K562 (cell line): ENCODE measurements around the gene RSPH6A. TPM values are rescaled to one million over a fixed set of nuclear protein-coding genes. Genes with fewer than 3 reads are reported as not detected.

Experiments
- BCOR ChIP-seq: fragments of 450-650 bp; IDR thresholded peaks from 2 replicates; pipeline ENCODE4 v1.6.1; 2016
- BRD4 ChIP-seq: fragments of 200-600 bp; sonication (generic); IDR thresholded peaks from 2 replicates; pipeline ENCODE4 v1.6.1; 2017; ENCODE audit warnings: inconsistent platforms
- GTF2E2 ChIP-seq: fragments of 200-800 bp; sonication (Bioruptor generic); IDR thresholded peaks from 2 replicates; pipeline ENCODE4 v1.6.1; 2016; ENCODE audit warnings: missing genetic modification characterization, missing compliant biosample characterization
- HNRNPH1 ChIP-seq: fragments of 200-400 bp; formaldehyde crosslinking; optimal IDR thresholded peaks from 2 replicates; pipeline ENCODE3; 2017; ENCODE audit warnings: low read depth, mild to moderate bottlenecking, low read length, moderate library complexity
- ILF3 ChIP-seq: fragments of 450-650 bp; IDR thresholded peaks from 2 replicates; pipeline ENCODE4 v1.6.1; 2018; ENCODE audit warnings: antibody characterized with exemption, mild to moderate bottlenecking, moderate library complexity, borderline replicate concordance
- NONO ChIP-seq, 2 experiments: fragments of 200-400 bp in 1 of 2; fragments of 450-650 bp in 1 of 2; formaldehyde crosslinking in 1 of 2; IDR thresholded peaks; 2 replicates each; pipeline ENCODE4 v1.6.1; 2017; ENCODE audit warnings: low read depth in 2 of 2, mild to moderate bottlenecking in 2 of 2, moderate library complexity in 2 of 2, low read length in 1 of 2
- RAD51 ChIP-seq: fragments of 450-650 bp; IDR thresholded peaks from 2 replicates; pipeline ENCODE4 v1.7.1; 2016; ENCODE audit warnings: low read depth, mild to moderate bottlenecking, borderline replicate concordance
- RBM34 ChIP-seq: fragments of 200-400 bp; formaldehyde crosslinking; IDR thresholded peaks from 2 replicates; pipeline ENCODE4 v1.6.1; 2018; ENCODE audit warnings: low read length, borderline replicate concordance; ENCODE audit not compliant: insufficient read depth
- SP1 ChIP-seq: sonication (generic); formaldehyde crosslinking; IDR thresholded peaks from 2 replicates; pipeline ENCODE4 v1.8.1; 2022; ENCODE audit warnings: mild to moderate bottlenecking, missing genetic modification reagents
- TSC22D4 ChIP-seq: fragments of 450-650 bp; IDR thresholded peaks from 2 replicates; pipeline ENCODE4 v1.6.1; 2016; ENCODE audit warnings: missing genetic modification characterization, missing biosample characterization, control low read depth
- ZBTB40 ChIP-seq, 2 experiments: fragments of 450-650 bp in 1 of 2; sonication (generic) in 1 of 2; formaldehyde crosslinking in 1 of 2; IDR thresholded peaks; 2 replicates each; pipeline versions ENCODE4 v1.7.1 to v1.9.0; 2016 to 2022; ENCODE audit warnings: inconsistent platforms in 1 of 2, mild to moderate bottlenecking in 1 of 2, missing genetic modification reagents in 1 of 2
- ZNF174 ChIP-seq: fragments of 250-450 bp; sonication (Bioruptor Pico); IDR thresholded peaks from 2 replicates; pipeline ENCODE4 v1.4.0; 2020; ENCODE audit warnings: mild to moderate bottlenecking
- ZNF274 ChIP-seq: IDR thresholded peaks from 2 replicates; pipeline ENCODE4 v1.6.1; 2011; ENCODE audit warnings: low read depth, mild to moderate bottlenecking, low read length, moderate library complexity, borderline replicate concordance
- ZNF41 ChIP-seq: fragments of 250-450 bp; sonication (Bioruptor Pico); conservative IDR thresholded peaks from 2 replicates; pipeline ENCODE4 v1.4.0; 2020; ENCODE audit warnings: mild to moderate bottlenecking
- ZZZ3 ChIP-seq: fragments of 450-650 bp; IDR thresholded peaks from 2 replicates; pipeline ENCODE4 v1.6.1; 2016; ENCODE audit warnings: antibody characterized with exemption, mild to moderate bottlenecking, moderate library complexity
- polyA plus RNA-seq, 8 experiments: library from polyadenylated mRNA; depleted of rRNA in 4 of 8; stranded (reverse) in 5 of 8; unstranded in 3 of 8; fragments of >200 nt; fragmentation: Nextera tagmentation in 2 of 8; fragmentation: Illumina TruSeq in 1 of 8; extraction: Ambion mirVana in 2 of 8; extraction: Trizol in 1 of 8; gene quantifications; 2 replicates each; pipeline versions ENCODE4 v1.2.1 to v1.2.3, GENCODE V29; 2011 to 2014; ENCODE audit warnings: inconsistent platforms in 1 of 8, missing spikeins in 1 of 8
- total RNA-seq, 7 experiments: library from RNA; depleted of rRNA in 6 of 7; stranded (reverse); fragments of >200 nt in 6 of 7; fragmentation: Illumina TruSeq in 2 of 7; extraction: Trizol in 2 of 7; gene quantifications; 2 replicates each; pipeline versions ENCODE4 v1.2.1 to v1.2.3, GENCODE V29; 2011 to 2021; ENCODE audit warnings: low replicate concordance in 1 of 7
- TF ChIP-seq, protein P1 (sequence below): fragments of 250-450 bp; sonication (Bioruptor Pico); IDR thresholded peaks from 2 replicates; pipeline ENCODE4 v1.5.0; 2021; ENCODE audit warnings: mild to moderate bottlenecking, moderate library complexity

Gene RSPH6A
- total and polyA plus RNA-seq, 9 of the 15 experiments (the other 6 are each of a cell fraction or from before 2014, with no cell fraction given) = 0.03 to 0.15 (median 0.07) TPM; not detected in 5

- TF ChIP-seq RAD51 = no peak
- no peak for TF ChIP-seq TSC22D4
- TF ChIP-seq SP1 (CRISPR knock-in tag) = no peak; the same call in 1 of the 2 replicates
- peak; percentile 49 to 70; a peak in 3 of 4 replicates for TF ChIP-seq NONO (IDR thresholded peaks at IDR 0.05; ENCODE audit: low read depth in 2 of 2, low read length in 1 of 2)
- no peak for TF ChIP-seq GTF2E2 (tag)
- TF ChIP-seq, protein P1, sequence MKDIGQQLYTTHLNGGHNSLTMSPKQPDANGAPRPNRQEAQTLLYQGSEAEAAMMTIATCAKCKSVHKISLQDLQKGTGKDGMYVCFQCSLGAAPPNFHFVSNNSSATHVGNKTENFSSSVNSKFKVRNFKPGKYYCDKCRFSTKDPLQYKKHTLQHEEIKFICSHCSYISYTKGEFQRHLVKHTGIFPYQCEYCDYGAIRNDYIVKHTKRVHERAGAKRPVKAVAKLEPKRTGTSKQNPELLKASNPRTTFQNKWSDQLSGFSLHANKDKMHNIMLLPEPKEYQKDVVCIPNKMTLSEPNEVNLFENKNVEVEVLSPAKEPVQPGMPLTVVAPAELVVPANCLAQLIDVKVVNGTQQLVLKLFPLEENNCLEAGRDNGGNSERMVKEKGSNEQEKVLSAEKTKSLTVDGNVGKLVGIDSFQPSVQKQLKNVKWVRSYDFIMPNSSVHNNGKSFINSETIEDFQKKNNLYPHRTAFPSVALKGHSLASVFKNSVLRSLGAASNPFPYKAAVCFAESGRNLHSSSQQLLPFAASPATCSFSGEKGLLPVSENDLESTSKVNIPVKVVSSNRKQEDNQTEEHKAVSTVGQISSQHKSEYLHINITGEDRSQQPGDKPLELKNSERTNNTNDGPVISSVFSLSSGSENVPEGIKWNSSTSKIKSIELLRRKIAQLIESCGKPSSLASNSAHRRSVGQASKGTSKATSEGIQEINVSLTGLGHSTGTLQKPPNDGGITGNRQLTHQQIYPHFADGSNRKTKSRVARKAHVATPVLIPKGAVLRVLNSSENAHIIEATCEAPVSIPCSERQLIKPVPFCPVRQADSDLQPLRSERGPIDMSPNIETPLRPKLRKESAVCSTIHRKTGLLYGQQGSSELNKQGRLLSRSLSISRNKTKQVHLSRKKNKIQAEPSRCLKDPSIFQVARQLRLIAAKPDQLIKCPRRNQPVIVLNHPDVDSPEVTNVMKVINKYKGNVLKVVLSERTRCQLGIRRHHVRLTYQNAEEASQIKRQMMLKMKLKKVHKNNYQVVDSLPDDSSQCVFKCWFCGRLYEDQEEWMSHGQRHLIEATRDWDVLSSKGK (CRISPR knock-in tag) = no peak
- no peak for TF ChIP-seq ZNF174 (CRISPR knock-in tag)
- TF ChIP-seq BRD4 = no peak
- no peak for TF ChIP-seq ILF3
- no peak for TF ChIP-seq BCOR
- no peak for TF ChIP-seq ZBTB40 (IDR thresholded peaks at IDR 0.05)
- no peak for TF ChIP-seq ZBTB40 (CRISPR knock-in tag; IDR thresholded peaks at IDR 0.05)
- no peak for TF ChIP-seq HNRNPH1
- no peak for TF ChIP-seq ZNF41 (CRISPR knock-in tag)
- no peak for TF ChIP-seq RBM34
- no peak for TF ChIP-seq ZZZ3
- no peak; the same call in 1 of the 2 replicates for TF ChIP-seq ZNF274
These were observed 47.0 kb downstream of the RSPH6A start (continued) for GRCh38 chr19:45767881-45768654.
